ENCODE data around the gene ASB2.

ASB2 gene

GRCh38 chr14:93997082-93997481 is 20.7 kb upstream of the ASB2 start, which contains the start of gene CCDC197:
CCDC197 (plus strand) TSS chr14:93997301; CDS start chr14:93998132, 831 bp downstream.
- no peak within 1 kb of the TSS for H3K4me3 ChIP-seq (replicated peaks; ENCODE audit: insufficient read depth, low read length)
- TF ChIP-seq CTCF (IDR thresholded peaks at IDR 0.05; ENCODE audit: insufficient read depth, low read length): no peak
- TF ChIP-seq GABPA (IDR thresholded peaks at IDR 0.05; ENCODE audit: low read depth): no peak
- TF ChIP-seq REST (IDR thresholded peaks at IDR 0.05; ENCODE audit: insufficient replicate concordance, low read depth): no peak
- no peak for TF ChIP-seq POLR2AphosphoS5 (IDR thresholded peaks at IDR 0.05; ENCODE audit: low read depth)
- TF ChIP-seq SPI1 (IDR thresholded peaks at IDR 0.05; ENCODE audit: borderline replicate concordance, low read depth): no peak
- peaks cover 9% of the 10 kb centered on the region for H3K27me3 ChIP-seq (ENCODE audit: insufficient read depth, poor library complexity, severe bottlenecking)
- no peak within 1 kb of the TSS for H3K27ac ChIP-seq (replicated peaks)
- DNase-seq (ENCODE audit: low read depth in 1 of 2, low spot score in 1 of 2): no peak

- peaks cover 11% of the 10 kb centered on the region for H3K27me3 ChIP-seq (ENCODE audit: insufficient read depth, poor library complexity, severe bottlenecking)
Observed at GRCh38 chr14:93996130-93996695, 19.8 kb upstream of the ASB2 start.

GRCh38 chr14:93994919-93995682 is 18.7 kb upstream of the ASB2 start:
- no peak for DNase-seq (ENCODE audit: low read depth in 1 of 2, low spot score in 1 of 2)

More at GRCh38 chr14:93996130-93996695, 19.8 kb upstream of the ASB2 start:
- DNase-seq (ENCODE audit: low read depth in 1 of 2, low spot score in 1 of 2): no peak
- TF ChIP-seq CTCF (IDR thresholded peaks at IDR 0.05; ENCODE audit: insufficient read depth, low read length): no peak
- H3K27ac ChIP-seq (replicated peaks): no peak overlapping the region
- H3K4me3 ChIP-seq (replicated peaks; ENCODE audit: insufficient read depth, low read length): no peak overlapping the region

More at GRCh38 chr14:93994919-93995682, 18.7 kb upstream of the ASB2 start:
- no peak for TF ChIP-seq GABPA (IDR thresholded peaks at IDR 0.05; ENCODE audit: low read depth)
- no peak for TF ChIP-seq REST (IDR thresholded peaks at IDR 0.05; ENCODE audit: insufficient replicate concordance, low read depth)
- no peak for TF ChIP-seq CTCF (IDR thresholded peaks at IDR 0.05; ENCODE audit: insufficient read depth, low read length)
- TF ChIP-seq POLR2AphosphoS5 (IDR thresholded peaks at IDR 0.05; ENCODE audit: low read depth): no peak
- no peak for TF ChIP-seq SPI1 (IDR thresholded peaks at IDR 0.05; ENCODE audit: borderline replicate concordance, low read depth)
- Histone ChIP-seq H3K27me3 (ENCODE audit: insufficient read depth, poor library complexity, severe bottlenecking) (peaks cover 13% of the 10 kb centered on the region), H3K27ac (replicated peaks) (no peak overlapping the region), H3K4me3 (replicated peaks; ENCODE audit: insufficient read depth, low read length) (no peak overlapping the region)

All from HL-60 (cell line).